ENCODE measurements around the gene DNAH3. TPM values are rescaled to one million over a fixed set of nuclear protein-coding genes. Genes with fewer than 3 reads are reported as not detected.

DNAH3 gene
- total RNA-seq, 1 experiment from 2014 or later, result 0.15 TPM

DNA sequence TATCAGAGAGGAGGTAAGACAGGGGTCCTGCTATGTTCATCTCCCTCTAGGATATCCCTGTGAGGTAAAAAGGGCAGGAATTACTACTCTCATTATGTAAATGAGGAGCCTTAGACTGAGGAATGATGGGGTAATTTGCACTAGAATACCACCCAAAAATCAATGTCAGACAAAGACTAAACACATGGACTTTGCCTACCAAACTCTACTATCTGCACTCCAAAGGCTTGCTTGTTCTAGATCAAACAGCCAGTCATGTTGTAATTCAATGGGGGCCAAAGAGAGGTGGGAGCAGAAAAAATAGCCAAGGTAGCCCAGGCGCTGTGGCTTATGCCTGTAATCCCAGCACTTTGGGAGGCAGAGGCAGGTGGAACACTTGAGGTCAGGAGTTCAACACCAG, 129.3 kb downstream of the DNAH3 start:
- Histone ChIP-seq H3K27me3 (ENCODE audit: insufficient read depth, low read length) (no peaks in the 10 kb centered on the region), H3K27ac (ENCODE audit: low read depth, low read length) (no peak overlapping the region), H3K79me2 (ENCODE audit: insufficient read depth, low read length) (no peaks in the 10 kb centered on the region), H3K36me3 (ENCODE audit: control insufficient read depth in 1 of 2, insufficient read depth in 2 of 2, low read length in 2 of 2) (no peaks in the 10 kb centered on the region), H4K20me1 (ENCODE audit: insufficient read depth) (no peaks in the 10 kb centered on the region), H3K9me3 (ENCODE audit: control insufficient read depth in 1 of 2, insufficient read depth in 1 of 2, low read depth in 1 of 2, low read length in 2 of 2) (no peaks in the 10 kb centered on the region), H3K9me2 (ENCODE audit: insufficient read depth) (no peaks in the 10 kb centered on the region), H3K4me2 (ENCODE audit: low read length) (no peak overlapping the region), H3K9ac (ENCODE audit: low read length) (no peak overlapping the region), H3K4me3 (replicated peaks in 1 of 2; ENCODE audit: low read depth in 1 of 2, low read length in 2 of 2) (no peak overlapping the region), H3K4me1 (ENCODE audit: control insufficient read depth in 1 of 2, insufficient read depth in 2 of 2, low read length in 2 of 2) (no peaks in the 10 kb centered on the region), H2AFZ (ENCODE audit: low read depth, low read length, poor library complexity, severe bottlenecking) (no peak overlapping the region)
- ChIA-PET CTCF (no interaction called here), RAD21 (ENCODE audit: low non-redundant PET in 1 of 2, low total read pairs in 2 of 2, uncharacterized antibody in 2 of 2, unreplicated experiment in 2 of 2) (no interaction called here), POLR2A (no interaction called here)
- DNase-seq (ENCODE audit: low read depth, low spot score), result no peak
- ATAC-seq, result no peak
- no TSS peak for BruUV-seq (replicated peaks)
- TF ChIP-seq, protein P1, sequence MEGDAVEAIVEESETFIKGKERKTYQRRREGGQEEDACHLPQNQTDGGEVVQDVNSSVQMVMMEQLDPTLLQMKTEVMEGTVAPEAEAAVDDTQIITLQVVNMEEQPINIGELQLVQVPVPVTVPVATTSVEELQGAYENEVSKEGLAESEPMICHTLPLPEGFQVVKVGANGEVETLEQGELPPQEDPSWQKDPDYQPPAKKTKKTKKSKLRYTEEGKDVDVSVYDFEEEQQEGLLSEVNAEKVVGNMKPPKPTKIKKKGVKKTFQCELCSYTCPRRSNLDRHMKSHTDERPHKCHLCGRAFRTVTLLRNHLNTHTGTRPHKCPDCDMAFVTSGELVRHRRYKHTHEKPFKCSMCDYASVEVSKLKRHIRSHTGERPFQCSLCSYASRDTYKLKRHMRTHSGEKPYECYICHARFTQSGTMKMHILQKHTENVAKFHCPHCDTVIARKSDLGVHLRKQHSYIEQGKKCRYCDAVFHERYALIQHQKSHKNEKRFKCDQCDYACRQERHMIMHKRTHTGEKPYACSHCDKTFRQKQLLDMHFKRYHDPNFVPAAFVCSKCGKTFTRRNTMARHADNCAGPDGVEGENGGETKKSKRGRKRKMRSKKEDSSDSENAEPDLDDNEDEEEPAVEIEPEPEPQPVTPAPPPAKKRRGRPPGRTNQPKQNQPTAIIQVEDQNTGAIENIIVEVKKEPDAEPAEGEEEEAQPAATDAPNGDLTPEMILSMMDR (IDR thresholded peaks at IDR 0.05 in 2 of 3, conservative IDR thresholded peaks at IDR 0.05 in 1 of 3; ENCODE audit: borderline replicate concordance in 1 of 3, insufficient read depth in 1 of 3, low read depth in 2 of 3, low read length in 2 of 3), result no peak
- TF ChIP-seq, protein P2, sequence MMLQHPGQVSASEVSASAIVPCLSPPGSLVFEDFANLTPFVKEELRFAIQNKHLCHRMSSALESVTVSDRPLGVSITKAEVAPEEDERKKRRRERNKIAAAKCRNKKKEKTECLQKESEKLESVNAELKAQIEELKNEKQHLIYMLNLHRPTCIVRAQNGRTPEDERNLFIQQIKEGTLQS (IDR thresholded peaks at IDR 0.05), result no peak
- TF ChIP-seq CEBPB (IDR thresholded peaks at IDR 0.05; ENCODE audit: low read depth) (no peak), POLR2A (IDR thresholded peaks at IDR 0.05; ENCODE audit: borderline replicate concordance, extremely low read depth, insufficient read depth, insufficient read length) (no peak), EGR1 (IDR thresholded peaks at IDR 0.05; ENCODE audit: low read depth) (no peak), ZNF274 (IDR thresholded peaks at IDR 0.05; ENCODE audit: low read depth, low read length) (no peak), YY1 (IDR thresholded peaks at IDR 0.05; ENCODE audit: extremely low read depth, insufficient replicate concordance, low read depth, low read length) (no peak), CBX3 (IDR thresholded peaks at IDR 0.05; ENCODE audit: low read depth) (no peak), EZH2 (IDR thresholded peaks at IDR 0.05) (no peak), ELF1 (IDR thresholded peaks at IDR 0.05; ENCODE audit: borderline replicate concordance, low read depth) (no peak), JUND (IDR thresholded peaks at IDR 0.05) (no peak)
- TF ChIP-seq, protein P3, sequence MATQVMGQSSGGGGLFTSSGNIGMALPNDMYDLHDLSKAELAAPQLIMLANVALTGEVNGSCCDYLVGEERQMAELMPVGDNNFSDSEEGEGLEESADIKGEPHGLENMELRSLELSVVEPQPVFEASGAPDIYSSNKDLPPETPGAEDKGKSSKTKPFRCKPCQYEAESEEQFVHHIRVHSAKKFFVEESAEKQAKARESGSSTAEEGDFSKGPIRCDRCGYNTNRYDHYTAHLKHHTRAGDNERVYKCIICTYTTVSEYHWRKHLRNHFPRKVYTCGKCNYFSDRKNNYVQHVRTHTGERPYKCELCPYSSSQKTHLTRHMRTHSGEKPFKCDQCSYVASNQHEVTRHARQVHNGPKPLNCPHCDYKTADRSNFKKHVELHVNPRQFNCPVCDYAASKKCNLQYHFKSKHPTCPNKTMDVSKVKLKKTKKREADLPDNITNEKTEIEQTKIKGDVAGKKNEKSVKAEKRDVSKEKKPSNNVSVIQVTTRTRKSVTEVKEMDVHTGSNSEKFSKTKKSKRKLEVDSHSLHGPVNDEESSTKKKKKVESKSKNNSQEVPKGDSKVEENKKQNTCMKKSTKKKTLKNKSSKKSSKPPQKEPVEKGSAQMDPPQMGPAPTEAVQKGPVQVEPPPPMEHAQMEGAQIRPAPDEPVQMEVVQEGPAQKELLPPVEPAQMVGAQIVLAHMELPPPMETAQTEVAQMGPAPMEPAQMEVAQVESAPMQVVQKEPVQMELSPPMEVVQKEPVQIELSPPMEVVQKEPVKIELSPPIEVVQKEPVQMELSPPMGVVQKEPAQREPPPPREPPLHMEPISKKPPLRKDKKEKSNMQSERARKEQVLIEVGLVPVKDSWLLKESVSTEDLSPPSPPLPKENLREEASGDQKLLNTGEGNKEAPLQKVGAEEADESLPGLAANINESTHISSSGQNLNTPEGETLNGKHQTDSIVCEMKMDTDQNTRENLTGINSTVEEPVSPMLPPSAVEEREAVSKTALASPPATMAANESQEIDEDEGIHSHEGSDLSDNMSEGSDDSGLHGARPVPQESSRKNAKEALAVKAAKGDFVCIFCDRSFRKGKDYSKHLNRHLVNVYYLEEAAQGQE (IDR thresholded peaks at IDR 0.05; ENCODE audit: low read depth), result no peak
- intact Hi-C loops (cut with micrococcal nuclease), result no loop called here
